GM18508 (cell line): Measurements from ENCODE around the gene PROSER3.
"Not testable (repeated sequence)": the region's sequence is repeated elsewhere in the genome, so short reads cannot be mapped to it uniquely, and the experiment has no call there.

Experiments used
- ATAC-seq: cut with Tn5 transposase; IDR thresholded peaks from one replicate; pipeline ENCODE4 v1.9.1; 2021; ENCODE audit warnings: moderate number of reproducible peaks; ENCODE audit not compliant: insufficient read depth, unreplicated experiment

PROSER3 gene

DNA sequence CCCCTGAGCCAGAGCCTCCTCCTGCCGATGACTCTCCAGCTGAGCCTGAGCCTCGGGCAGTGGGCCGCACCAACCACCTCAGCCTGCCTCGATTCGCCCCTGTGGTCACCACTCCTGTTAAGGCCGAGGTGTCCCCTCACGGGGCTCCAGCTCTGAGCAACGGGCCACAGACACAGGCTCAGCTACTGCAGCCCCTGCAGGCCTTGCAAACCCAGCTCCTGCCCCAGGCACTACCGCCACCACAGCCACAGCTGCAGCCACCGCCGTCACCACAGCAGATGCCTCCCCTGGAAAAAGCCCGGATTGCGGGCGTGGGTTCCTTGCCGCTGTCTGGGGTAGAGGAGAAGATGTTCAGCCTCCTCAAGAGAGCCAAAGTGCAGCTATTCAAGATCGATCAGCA lies 36.6 kb upstream of the PROSER3 start:
- no peak for ATAC-seq

DNA sequence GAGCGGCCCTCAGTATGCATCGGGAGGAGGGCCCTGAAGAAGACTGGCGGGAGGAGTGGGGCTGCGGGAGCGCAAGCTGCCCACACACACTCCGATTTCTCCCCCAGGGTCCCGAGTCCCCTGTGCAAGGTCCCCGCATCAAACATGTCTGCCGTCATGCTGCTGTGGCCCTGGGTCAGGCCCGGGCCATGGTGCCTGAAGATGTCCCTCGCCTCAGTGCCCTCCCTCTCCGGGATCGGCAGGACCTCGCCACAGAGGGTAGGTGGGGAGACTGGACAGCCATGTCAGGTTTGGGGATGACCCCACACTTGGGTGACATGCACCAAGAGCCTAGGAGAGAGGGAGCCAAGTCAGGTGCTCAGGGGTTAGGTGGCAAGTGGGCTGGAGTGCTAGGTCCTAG lies 35.5 kb upstream of the PROSER3 start:
- no peak for ATAC-seq

- ATAC-seq = no peak
Measured at GRCh38 chr19:35722897-35723296, 35.1 kb upstream of the PROSER3 start.

GRCh38 chr19:35723671-35724070 lies 34.3 kb upstream of the PROSER3 start:
- ATAC-seq = no peak

- ATAC-seq = not testable (repeated sequence)
Measured at GRCh38 chr19:35724132-35724531, 33.8 kb upstream of the PROSER3 start.

DNA sequence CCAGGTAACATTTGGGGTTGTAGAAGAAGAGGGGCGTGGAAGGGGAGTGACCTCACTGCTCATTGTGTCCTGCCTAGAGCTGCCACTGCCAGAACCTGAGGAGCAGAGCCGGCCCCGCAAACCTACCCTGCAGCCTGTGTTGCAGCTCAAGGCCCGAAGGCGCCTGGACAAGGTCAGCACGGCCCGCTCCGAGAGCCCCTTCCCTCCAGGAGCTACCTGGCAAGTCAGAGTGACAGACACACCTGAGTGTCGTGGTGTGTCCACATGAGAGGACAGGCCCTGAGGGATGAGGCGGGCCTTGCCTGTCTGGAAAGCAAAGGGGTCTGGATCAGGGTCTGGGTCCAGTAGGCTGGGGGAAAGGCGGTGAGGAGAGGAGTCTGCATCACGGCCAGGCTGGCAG lies 33.4 kb upstream of the PROSER3 start:
- ATAC-seq = no peak

GRCh38 chr19:35725216-35725861 lies 32.6 kb upstream of the PROSER3 start:
- no peak for ATAC-seq

- ATAC-seq = no peak
Measured at GRCh38 chr19:35727053-35727955, 30.7 kb upstream of the PROSER3 start.

DNA sequence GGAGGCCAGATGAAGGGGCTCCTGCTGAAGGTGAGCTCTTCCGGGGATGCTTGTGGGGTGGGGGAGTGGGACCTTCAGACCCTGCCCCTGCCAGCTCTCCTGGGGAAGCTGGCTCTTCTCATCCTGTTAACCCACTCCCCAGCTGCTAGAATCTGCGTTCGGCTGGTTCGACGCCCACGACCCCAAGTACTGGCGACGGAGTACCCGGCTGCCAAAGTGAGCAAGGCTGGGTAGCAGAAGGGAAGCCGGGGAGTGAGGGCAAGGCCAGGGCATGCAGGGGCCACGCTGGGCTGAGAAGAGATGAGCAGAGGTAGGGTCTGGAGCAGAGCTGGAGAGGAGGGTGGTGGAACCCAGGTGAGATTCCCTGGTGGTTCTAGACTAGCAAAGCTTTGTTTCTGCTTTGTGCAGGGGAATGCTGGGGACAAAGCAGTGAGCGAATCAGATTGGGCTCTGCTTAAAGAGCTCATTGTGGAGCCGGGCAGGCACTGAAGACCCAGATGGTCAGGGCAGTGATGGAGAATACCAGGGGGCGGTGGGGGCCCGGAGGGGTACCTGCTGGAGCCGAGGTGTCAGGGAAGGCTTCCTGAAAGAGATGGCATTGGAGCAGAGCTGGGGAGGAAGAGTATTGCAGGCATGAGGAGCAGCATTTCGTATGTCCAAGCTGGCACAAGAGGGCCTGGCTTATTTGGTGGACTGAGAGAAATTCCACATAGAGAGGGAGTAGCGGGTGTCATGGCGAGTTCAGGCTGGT lies 29.8 kb upstream of the PROSER3 start:
- ATAC-seq = no peak

DNA sequence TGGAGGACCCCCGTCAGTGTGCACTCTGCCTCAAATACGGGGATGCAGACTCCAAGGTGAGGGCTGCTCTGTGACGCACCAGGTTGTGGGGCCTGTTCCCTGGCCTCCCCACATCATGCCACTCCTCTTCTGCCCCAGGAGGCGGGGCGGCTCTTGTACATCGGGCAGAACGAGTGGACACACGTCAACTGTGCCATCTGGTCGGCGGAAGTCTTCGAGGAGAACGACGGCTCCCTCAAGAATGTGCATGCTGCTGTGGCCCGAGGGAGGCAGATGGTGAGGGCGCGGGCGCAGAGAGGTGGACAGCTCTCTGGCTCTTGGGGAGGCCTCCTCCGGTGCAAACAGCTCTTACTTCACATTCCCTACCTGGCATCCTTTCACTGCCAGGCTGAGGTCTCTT lies 29.0 kb upstream of the PROSER3 start:
- no peak for ATAC-seq

GRCh38 chr19:35729763-35730162 lies 28.2 kb upstream of the PROSER3 start:
- no peak for ATAC-seq

DNA sequence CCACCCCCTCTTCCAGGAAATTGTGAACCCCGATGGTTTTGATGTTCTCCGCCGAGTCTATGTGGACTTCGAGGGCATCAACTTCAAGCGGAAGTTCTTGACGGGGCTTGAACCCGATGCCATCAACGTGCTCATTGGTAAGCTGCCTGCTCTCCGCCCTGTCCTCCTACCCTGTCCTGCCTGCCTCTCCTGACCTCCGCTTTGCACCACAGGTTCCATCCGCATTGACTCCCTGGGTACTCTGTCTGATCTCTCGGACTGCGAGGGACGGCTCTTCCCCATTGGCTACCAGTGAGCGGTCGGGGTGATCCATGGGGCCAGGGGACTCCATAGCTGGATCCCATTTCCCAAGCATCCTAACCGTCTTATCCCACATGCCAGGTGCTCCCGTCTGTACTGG lies 27.6 kb upstream of the PROSER3 start:
- ATAC-seq = no peak

- no peak for ATAC-seq
Measured at GRCh38 chr19:35731353-35731752, 26.6 kb upstream of the PROSER3 start.

- ATAC-seq = no peak
Measured at GRCh38 chr19:35731779-35732405, 26.1 kb upstream of the PROSER3 start.

DNA sequence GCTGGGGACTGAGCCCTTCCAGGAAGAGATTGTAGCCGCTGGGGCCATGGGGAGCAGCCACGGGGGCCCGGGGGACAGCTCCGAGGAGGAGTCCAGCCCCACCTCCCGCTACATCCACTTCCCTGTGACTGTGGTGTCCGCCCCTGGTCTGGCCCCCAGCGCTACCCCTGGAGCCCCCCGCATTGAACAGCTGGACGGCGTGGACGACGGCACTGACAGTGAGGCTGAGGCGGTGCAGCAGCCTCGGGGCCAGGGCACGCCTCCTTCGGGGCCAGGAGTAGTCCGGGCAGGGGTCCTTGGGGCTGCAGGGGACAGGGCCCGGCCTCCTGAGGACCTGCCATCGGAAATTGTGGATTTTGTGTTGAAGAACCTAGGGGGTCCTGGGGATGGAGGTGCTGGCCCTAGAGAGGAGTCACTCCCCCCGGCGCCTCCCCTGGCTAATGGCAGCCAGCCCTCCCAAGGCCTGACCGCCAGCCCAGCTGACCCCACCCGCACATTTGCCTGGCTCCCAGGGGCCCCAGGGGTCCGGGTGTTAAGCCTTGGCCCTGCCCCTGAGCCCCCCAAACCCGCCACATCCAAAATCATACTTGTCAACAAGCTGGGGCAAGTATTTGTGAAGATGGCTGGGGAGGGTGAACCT lies 25.3 kb upstream of the PROSER3 start:
- no peak for ATAC-seq

GRCh38 chr19:35733180-35734125 lies 24.5 kb upstream of the PROSER3 start:
- no peak for ATAC-seq

GRCh38 chr19:35734273-35734672 lies 23.7 kb upstream of the PROSER3 start:
- no peak for ATAC-seq

DNA sequence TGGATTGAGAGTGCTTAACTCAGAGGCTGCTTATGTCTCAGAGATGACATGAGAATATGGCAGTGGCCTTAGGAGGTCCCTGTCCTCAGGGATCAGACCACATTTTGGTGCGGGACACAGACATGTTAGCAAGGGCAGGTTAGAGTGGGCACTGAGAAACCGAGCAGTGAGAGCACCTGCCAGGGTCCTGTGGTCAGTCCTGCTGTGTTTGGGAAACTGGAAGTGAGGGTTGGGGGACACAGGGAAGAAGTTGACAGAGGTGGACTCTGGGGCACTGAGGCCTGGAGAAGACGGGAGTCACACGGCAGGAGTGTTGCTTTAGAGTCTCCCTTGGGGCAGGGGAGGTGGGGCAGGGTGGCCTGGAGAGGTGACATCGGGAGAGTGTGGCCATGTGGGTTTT lies 23.1 kb upstream of the PROSER3 start:
- ATAC-seq = no peak
